ENCODE data around the gene JAML.

JAML gene

DNA sequence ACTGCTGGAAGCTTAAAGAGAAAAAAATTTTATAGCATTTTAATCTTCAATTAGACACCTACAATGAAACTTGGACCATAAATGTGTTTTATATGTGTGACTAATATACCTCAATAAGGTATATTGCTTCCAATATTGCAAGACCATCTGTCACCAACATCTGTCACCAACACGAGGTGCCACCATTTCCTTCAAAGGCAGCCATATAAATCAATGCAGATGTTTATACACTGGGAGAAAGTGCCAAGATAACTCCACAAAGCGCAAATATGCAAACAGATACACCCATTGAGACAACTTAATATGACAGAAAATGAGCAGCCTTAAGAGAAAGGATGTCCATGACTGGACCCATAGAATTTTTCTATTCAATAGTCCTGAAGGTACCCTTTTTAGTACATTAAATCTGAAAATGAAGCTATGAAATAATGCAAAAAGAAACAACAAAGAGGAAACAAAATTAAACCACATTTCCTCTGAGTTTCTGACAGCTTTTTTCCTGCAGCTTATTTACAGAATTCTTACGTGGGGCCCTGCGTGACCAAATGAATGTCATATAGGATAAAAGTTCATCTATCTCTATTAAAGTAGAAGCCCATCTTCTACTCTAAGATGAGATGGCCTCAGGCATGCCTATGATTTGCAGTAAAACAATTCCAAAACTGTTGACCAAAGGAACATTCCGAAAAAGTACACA is 14.8 kb upstream of the JAML start:
- DNase-seq = peak in 2 of 4 experiments; percentile 50 to 51

DNA sequence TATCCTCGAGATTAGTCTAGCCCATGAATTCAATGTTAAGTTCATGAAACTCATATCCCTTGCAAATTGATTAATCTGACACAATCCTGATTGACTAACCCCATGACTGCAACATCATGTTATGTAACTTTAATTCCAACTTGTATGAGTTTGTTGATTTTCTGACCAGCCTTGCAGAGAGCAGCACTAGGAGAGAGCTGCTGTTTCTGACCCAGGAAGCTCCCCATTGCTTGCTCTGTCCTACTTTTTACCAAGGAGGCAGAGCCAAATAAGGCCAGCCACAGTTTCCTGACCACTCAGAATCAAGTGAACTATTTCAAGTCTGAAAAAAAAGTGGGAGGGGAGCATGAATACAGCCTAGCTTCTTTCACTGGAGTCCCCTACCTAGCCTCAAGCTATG is 14.1 kb upstream of the JAML start:
- DNase-seq = peak; percentile 22 to 57 (median 43)

DNA sequence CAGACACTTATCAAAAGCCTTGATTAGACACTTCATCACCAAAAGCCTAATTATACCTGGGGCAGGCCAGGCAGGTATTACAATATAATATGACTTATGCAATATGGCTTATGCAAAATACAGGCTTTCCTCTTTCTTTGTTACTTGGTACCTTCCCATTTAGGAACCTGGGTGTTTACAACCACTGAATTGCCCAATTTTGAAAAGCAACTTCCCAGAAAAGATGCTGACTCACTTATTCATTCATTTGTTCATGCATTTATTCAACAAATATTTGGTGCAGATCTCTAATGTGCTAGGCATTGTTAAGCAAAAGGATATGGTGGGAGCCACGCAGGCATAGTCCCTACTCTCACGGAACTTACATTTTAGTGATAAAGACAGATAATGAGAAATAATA is 13.6 kb upstream of the JAML start:
- DNase-seq = peak in 3 of 4 experiments; percentile 15 to 72 (median 64)

DNA sequence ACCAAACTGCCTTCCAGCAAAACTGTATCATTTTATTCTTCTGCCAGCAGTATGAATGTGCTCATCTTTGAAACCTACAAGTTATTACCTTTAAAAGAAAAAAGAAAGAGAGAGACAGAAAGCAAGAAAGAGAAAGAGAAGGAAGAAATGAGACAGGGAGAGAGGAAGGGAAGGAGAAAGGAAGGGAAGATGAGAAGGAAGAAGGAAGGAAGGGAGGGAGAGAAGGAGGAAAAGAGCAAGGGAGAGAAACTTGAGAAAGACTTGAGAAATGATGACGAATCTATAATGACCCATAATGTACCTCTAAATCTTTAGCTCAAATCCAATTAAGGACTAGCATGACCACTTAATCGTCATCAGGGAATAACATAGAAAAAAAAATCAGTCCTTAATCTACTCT is 11.4 kb upstream of the JAML start:
- no peak for DNase-seq

DNA sequence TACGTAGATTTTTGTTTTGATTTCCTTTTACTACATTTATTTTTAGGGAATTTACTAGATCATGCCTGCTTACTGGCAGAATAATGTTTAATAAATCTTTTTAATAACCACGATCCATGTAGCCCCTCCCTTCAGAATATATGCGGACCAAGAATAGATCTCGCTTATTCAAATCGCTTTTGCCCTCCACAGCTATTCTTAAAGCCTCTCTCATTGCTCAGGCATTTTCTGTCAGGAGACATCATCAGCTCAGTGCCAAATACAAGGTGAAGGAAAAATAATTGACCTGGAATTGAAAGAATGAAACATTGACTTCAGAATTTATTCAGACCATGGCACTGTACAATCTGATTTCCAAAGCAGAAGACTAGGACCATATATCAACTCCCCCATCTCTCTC is 10.0 kb upstream of the JAML start:
- DNase-seq = no peak

DNA sequence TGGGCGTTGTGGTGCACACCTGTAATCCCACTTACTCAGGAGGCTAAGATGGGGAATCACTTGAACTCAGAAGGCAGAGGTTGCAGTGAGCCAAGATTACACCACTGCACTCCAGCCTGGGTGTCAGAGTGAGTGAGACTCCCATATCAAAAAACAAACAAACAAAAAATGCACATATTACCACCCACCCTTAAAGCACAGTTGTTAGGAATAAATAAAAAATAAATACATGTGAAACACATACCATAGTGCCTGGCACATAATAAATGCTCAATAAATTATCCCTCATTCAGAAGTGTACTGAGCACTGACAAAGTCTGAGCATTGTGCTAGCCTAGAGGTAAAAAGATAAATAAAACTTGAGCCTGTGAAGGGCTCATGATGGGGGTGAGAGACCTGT is 9.0 kb upstream of the JAML start:
- DNase-seq = no peak

DNA sequence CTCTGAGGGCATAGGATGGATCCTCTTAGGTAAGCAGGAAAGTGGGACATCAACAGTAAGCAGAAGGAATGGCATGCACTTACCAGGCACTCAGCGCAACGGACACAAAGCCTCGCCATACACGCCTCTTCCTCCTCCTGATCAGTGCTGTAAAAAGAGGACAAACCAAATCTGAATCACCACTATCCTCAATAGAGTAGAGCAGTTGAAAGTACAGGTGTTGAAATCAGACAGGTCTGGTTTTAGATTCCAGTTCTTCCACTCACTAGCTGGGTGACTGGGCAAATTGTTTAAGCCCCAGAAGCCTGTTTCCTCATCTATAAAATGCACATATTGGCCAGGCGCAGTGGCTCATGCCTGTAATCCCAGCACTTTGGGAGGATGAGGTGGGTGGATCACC is 8.6 kb upstream of the JAML start:
- DNase-seq = no peak

DNA sequence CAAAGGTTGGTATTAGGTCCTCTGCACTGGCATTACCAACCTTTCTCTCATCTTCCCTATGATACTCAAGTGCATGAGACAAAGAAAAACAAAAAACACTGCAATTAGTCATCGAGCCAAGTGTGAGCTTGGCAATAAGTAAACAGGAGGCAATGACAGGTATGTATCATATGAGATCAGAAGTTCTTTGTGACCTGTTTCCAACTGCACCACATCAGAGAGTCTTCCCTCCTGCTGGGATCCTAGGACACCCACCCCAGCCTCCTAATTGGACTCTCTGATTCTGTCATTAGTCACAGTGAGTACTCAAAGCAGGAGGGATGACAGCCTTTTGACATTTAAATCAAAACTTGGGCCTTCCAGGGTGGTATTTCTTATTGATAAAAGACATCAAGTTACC is 7.8 kb upstream of the JAML start:
- no peak for DNase-seq

DNA sequence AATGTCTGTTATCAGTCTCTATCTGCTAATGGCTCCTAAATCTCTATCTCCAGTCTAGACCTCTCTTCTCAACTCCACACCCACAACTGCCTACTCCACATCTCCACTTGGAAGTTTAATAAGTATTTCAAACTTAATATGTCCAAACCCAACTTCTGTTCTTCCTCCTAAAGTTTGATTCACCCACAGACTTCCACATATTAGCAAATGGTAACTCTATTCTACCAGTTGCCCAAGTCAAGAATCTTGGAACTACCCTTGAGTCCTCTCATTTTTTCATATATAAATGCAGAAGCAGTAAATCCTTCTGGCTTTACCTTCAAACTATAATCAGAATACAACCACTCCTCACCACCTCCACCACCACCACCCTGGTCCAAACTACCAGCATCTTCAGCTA is 6.7 kb upstream of the JAML start:
- DNase-seq = peak in 2 of 4 experiments; percentile 23 to 36

DNA sequence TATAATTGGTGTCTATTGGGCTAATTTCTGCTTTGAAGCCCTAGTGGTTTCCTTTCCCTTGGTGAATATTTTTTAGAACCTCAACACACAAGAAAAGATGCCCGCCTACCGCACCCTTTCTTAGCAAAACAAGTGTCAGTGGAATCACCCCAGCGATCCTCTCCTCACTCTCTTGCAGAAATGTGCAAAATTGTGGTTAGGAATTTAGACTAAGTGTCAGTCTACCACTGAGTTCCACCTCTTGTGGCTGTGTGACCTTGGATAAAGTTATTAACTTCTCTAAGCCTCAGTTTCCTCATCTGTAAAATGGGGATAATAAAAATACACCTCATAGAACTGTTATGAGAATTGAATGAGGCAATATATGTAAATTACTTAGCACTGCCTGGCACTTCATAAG is 5.3 kb upstream of the JAML start:
- DNase-seq = no peak

DNA sequence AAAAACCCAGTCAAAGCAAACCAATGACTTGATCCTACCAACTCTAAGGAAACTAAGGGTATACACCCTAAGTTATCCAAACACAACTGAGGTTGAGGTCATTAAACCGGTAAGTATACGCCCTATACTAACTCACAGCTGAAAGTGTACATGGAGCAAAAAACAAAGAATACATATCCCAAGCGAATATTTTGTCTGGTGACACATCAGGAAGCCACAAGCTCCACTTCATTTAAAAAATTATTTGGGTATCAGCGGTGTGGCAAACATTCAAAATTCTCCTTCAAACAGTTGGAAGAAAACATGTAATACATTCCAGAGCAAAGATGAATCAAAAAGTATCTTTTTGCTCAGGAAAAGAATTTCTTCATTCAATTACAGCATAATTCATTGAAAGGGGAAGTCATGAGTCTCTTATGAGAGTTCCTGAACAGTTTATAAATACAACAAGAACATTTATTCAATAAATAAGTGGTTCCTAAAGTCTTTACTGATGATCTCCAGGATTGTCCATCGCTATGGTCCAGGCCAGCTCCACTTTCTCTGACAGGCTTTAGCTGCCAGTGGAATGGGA is 4.5 kb upstream of the JAML start:
- peak in 2 of 4 experiments; percentile 68 to 72 for DNase-seq

DNA sequence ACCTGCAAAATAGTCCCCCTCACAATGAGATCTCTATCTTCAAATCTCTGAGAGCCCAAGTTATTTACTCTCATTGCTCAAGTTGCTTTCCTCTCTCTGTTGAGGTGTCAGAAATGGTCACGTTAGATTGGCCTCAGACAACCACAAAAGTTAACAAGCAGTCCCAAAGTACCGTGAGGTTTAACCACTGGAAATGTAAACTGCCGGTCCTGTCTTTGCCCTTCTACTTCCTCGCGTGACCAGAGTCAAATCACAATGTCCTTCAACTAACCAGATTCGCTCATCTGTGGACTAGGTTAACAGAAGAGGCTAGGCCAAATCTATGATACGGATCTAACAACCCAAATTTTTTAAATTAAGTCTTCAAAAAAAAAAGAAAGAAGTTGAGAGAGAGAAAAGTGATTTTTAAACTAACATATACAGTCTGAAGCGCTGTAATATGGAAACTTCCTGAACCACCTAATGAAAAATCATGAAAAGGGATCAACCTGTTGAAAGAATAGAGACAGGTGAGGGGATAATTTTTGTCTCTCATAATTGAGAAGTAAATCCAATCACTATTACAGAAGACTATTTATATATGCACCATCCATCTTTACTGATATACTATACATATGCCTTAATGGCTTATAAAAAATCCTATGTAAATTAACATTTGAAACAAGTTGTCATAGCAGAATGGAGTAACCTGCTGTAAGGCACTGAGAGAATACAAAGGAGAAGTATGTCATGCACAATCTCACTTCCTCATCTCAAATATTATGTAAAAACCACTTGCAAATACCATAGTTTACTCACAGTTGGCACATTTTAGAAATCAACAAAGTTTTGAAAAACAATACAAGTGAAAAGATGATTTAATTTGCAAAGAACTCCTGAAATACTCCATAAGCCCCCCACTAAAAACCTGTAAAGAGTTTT is 3.3 kb upstream of the JAML start:
- peak in 2 of 4 experiments; percentile 90 for DNase-seq

DNA sequence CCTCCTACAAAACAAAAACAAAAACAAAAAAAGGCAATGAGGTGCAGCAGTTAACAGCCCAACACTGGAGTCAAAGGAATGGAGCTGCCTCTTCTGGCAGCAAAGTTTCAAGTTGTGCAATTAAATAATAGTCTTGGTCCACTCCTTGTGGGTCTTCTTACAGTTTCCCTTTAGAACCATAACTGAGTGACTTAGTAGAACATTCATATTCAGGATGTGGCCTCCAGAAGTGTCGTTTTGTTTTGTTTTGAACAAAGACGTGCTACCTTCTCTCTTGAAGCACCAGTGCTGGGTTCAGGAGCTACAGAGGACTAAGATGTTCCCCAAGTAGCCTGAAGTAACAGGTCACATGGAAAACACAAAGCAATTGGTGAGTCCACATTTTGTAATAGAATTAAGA is 2.0 kb upstream of the JAML start:
- DNase-seq = peak in 3 of 4 experiments; percentile 33 to 37 (median 35)

DNA sequence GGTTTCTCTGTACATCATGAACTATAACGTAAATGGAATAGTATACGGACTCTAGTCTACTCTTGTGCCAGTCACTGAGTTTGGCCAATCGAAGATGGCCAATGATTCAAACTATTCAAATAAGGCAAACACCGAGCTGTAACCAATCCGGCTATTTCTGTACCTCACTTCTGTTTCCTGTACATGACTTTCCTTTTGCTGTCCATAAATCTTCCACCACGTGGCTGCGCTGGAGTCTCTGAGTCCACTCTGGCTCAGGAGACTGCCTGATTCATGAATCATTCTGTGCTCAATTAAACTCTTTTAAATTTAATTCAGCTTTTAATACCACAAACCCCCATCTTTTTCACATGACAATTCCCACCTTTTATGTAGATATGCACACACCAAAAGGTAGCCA is 1.5 kb upstream of the JAML start:
- DNase-seq = peak; percentile 57 to 75 (median 66)

DNA sequence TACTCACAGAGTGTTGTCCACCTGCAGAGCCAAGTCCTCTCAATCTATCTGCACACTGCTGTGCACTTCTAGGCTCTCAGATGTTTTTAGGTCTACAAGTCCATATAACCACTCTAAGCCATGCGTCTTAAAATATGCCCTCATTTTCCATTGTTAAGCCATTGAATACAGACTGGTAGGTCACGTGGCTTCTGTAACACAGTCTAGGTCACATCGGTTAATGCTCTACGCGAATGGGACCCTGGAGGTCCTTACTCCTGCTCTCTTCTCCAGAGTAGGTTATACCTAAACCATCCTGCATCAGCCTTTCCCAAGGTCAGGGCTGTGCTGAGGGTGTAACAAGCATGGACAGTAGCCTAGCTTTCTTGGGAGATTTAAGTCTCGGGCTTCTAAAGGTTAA is 819 bp downstream of the JAML start:
- peak in 1 of 4 experiments; percentile 10 for DNase-seq

DNA sequence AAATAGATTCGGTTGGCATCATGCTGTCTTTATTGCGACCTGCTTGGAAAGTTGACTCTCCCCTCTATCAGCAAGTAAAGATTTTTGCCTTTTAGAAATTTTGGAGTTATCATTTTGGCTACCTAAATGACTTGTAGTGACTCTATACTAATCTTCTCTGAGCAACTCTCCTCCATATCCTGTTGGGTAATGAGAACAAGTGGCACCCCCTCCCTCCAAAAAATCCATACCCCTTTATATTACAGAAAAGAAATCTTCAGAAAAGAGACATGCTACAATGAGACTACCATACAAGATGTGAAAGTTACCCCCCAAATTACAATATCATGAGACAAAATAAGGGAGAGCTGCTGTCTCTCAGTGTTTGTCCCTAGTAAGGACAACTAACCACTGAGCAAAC is 1.2 kb downstream of the JAML start:
- DNase-seq = peak in 1 of 4 experiments; percentile 5

DNA sequence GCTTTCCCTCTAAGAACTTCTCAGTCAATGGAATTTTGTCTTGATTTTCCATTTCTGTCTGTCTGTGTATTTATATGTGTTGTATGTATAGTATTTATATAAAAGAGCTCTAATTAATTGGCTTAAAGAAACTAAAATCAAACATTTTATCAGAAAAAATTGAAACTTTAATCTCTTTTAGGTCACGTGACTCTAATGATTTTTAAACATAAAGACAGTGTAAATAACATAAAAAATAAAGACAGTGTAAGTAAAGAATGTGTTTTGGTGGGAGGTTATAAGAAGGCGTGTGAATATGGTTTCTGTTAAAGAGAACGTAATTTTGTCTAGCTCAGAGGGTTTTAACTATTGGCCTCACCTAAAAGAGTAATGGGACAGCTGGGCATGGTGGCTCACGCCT is 2.4 kb downstream of the JAML start:
- no peak for DNase-seq

DNA sequence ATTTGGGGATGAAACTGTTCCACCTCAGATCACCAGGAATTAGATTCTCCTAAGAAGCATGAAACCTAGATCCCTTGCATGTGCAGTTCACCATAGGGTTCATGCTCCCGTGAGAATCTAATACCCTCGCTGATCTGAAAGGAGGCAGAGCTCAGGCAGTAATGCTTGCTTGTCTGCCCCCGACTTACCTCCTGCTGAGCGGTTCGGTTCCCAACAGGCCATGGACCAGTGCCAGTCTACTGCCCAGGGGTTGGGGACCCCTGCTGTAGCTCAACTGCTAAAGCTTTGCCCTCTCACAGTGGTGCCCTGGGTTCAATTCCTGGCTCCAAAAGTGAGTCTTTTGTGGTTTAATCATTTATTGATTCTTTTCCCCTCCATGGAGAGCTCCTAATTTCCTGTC is 3.4 kb downstream of the JAML start:
- DNase-seq = no peak

DNA sequence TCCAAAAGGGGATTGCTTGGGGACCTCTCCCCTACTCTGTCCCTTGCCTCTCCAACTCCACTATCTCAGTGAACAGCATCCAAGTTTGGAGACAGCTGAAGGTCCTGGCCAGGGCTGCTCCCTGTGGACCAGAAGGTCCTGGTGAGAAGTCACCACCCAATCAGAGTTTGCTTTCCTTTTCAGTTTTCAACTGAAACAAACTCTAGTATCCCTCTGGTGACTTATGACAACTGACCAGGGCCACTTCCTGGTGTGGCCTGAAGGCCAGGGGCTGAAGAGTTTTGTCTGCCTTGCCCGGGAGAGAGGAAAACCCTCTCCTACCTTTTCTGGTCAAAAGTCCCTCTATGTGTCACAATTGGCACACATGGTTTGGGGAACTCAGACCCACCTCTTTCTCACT is 5.1 kb downstream of the JAML start:
- peak in 1 of 4 experiments; percentile 29 for DNase-seq

DNA sequence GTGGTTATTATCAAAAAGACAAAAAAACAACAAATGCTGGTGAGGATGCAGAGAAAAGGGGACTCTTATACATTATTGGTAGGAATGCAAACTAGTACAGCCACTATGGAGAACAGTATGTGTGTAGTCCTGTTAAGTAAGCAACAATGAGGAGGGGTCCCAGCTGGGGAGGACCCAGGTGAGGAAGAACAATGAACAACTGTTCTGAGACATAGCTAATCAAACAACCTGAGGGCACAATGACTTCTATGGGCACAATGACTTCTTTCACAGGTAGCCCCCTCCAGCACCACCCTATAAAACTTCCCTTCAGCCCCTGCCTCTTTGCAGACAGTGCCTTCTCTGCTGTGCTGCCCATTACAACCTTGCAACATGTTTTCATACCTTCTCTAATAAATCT is 5.6 kb downstream of the JAML start:
- no peak for DNase-seq

DNA sequence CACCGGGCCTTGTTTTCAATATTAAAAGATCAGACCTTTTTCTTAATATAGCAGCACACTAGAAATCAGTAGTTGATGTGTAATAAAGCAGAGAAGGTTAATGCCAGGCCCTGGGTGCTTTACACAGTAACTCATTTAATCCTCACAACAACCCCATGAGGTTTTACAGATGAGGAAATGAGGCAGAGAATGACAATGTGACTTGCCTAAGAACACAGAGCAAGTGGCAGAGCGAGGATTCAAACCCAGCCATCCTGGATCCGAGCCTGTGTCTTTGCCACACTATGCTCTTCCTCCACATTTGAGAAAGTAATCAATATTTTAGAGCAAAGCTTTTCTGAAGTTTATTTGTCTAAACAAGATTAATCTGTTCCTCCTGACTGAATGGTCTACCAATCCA is 7.2 kb downstream of the JAML start:
- DNase-seq = peak in 3 of 4 experiments; percentile 23 to 51 (median 39)

DNA sequence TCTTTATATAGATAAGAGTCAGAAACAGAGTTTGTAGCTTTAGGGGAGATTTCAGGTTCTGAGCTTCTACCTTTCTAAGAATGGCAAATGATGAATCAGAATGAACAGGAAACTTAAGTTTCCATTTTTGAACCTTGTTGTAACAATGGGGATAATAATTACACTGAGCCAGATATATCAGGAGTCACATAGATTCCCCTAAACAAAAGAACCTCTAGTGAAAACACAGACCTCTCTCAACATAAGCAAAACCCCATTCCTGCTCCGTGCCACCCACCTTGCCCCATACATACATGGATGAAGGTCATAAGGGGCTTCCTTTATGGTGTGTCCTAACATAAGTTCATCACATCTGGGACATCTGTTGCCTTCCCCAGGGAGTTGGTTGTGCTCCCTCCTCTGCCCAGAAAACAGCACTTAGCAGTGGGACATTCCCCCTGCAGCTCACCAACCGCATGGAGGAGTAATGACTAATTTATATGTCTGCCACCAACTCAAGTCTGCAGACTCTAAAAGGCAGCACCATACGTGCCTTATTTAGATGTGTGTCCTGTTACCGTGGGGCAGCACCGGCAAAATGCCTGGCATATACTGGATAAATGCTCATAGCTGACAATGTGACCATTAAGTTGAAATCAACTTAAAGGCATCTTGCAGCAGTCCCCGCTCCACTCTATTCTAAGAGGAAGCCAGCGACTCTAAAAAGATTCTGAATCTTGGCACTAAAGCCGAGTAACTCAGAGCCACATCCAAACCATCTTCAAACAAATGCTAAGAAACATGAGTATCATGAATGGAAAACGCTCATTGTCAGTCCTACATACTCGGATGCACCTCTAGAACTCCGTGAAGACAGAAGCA is 8.0 kb downstream of the JAML start:
- DNase-seq = peak; percentile 33 to 63 (median 56)

DNA sequence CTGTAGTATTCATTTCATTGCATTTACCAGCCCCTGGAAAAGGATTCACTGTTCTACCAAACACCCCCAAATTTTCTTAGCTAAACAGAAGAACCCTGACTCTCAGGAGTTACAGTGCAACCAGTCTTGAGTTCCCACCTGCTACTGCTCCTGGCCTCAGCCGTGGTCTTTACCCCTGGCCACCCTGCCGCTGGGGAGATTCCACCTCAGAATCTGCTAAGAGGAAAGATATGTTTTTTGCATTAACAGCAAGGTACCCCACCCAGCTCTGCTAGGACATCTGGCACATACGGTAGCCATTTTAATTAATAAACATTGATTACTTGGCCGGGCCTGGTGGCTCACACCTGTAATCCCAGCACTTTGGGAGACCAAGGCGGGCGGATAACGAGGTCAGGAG is 9.0 kb downstream of the JAML start:
- no peak for DNase-seq

Measured in suppressor macrophage (primary cell).